Right lobe of liver (tissue), 6 donors: ENCODE measurements around the gene KLHL40. TPM values are rescaled to one million over a fixed set of nuclear protein-coding genes. Genes with fewer than 3 reads are reported as not detected.

Experiments used
- ATAC-seq, 4 donors: fragments of 200-7000 bp; cut with Tn5 transposase; one replicate each; pipeline ENCODE4 v1.9.1; 2020; ENCODE audit warnings: mild to moderate bottlenecking in 4 of 4, moderate library complexity in 4 of 4
- DNase-seq, 3 donors: peaks; one replicate each; pipeline ENCODE4 v3.0.0-alpha.2; 2020
- H3K27ac ChIP-seq, 3 donors: fragments of 200-600 bp; one replicate each; pipeline ENCODE4 v1.8.0; 2022
- H3K27me3 ChIP-seq, 2 donors: fragments of 200-600 bp; one replicate each; pipeline ENCODE4 v1.8.0; 2022
- H3K36me3 ChIP-seq, 4 donors: fragments of 200-600 bp; sonication (generic) in 1 of 4; one replicate each; pipeline versions ENCODE4 v1.5.1 to v1.8.0; 2017 to 2022; ENCODE audit warnings: control low read depth in 1 of 4
- H3K4me1 ChIP-seq, 4 donors: fragments of 200-600 bp; sonication (generic) in 1 of 4; one replicate each; pipeline versions ENCODE4 v1.5.1 to v1.8.0; 2017 to 2022; ENCODE audit warnings: control low read depth in 1 of 4
- H3K4me3 ChIP-seq, 3 donors: fragments of 200-600 bp; one replicate each; pipeline ENCODE4 v1.8.0; 2022
- H3K9me3 ChIP-seq, 4 donors: fragments of 200-600 bp; sonication (generic) in 1 of 4; one replicate each; pipeline versions ENCODE4 v1.5.1 to v1.8.0; 2017 to 2022; ENCODE audit warnings: control low read depth in 1 of 4
- CTCF ChIP-seq, 4 donors: fragments of 200-600 bp in 3 of 4; fragments of 450-650 bp in 1 of 4; IDR thresholded peaks; one replicate each; pipeline versions ENCODE4 v1.5.1 to v1.8.0; 2016 to 2022; ENCODE audit warnings: antibody characterized with exemption in 4 of 4, mild to moderate bottlenecking in 2 of 4
- POLR2A ChIP-seq: fragments of 450-650 bp; IDR thresholded peaks from one replicate; pipeline ENCODE4 v1.6.1; 2017; ENCODE audit warnings: antibody characterized with exemption, mild to moderate bottlenecking
- WGBS: methylation state at CpG from one replicate; pipeline ENCODE4 v1.1.6; 2018; ENCODE audit warnings: low coverage, low lambda C conversion rate; ENCODE audit not compliant: insufficient coverage; ENCODE audit errors: missing lambda C conversion rate; 5-methylcytosine and 5-hydroxymethylcytosine counted together
- intact Hi-C, 2 donors: fragments of 100-400 bp; cut with DNase I; formaldehyde crosslinking; loops; one replicate each; pipeline versions ENCODE4 v1.11.2 to v1.14.1; 2022
- total RNA-seq, 6 experiments: library from RNA; depleted of rRNA in 2 of 6; stranded (reverse); fragments of >200 nt in 2 of 6; fragmentation: NEBNext Ultra II Directional in 3 of 6; extraction: Animal tissue kit (Norgen Biotek cat#: 25700) in 3 of 6; gene quantifications; one replicate each; pipeline versions ENCODE4 v1.1.0 to v1.2.4, GENCODE V29; 2016 to 2023
- donor health status: DM: no; HTN: yes; CAD: no.
- donor health status: DM: no; HTN: no; CAD: no.
- donor health status: DM: no; HTN: no; CAD: no.
- donor health status: DM: no; HTN: yes; CAD: no.
- donor health status: DM: no; HTN: yes; CAD: no.

The KLHL40 gene
- total RNA-seq, 6 experiments from 2014 or later = 0.19 to 0.68 TPM; not detected in 4

GRCh38 chr3:42662037-42662812 lies 23.1 kb upstream of the KLHL40 start:
- Histone ChIP-seq H3K27ac (no peak overlapping the region), H3K9me3 (no peaks in the 10 kb centered on the region), H3K4me1 (no peaks in the 10 kb centered on the region), H3K4me3 (no peak overlapping the region), H3K36me3 (no peaks in the 10 kb centered on the region), H3K27me3 (no peaks in the 10 kb centered on the region)
- intact Hi-C loops = no loop called here
- ATAC-seq (no peak), DNase-seq (no peak)
- no CpG with 5 or more reads among the region's 7 CpGs for WGBS
- TF ChIP-seq POLR2A (no peak), CTCF (IDR thresholded peaks at IDR 0.05) (no peak)

- intact Hi-C loops = no loop called here
- Histone ChIP-seq H3K4me3 (no peak overlapping the region), H3K27me3 (no peaks in the 10 kb centered on the region), H3K27ac (no peak overlapping the region), H3K9me3 (no peaks in the 10 kb centered on the region), H3K4me1 (no peaks in the 10 kb centered on the region), H3K36me3 (no peaks in the 10 kb centered on the region)
- ATAC-seq (no peak), DNase-seq (no peak)
- 95% methylated on average over 6 of the region's 12 CpGs for WGBS
- TF ChIP-seq CTCF (IDR thresholded peaks at IDR 0.05) = no peak
- TF ChIP-seq POLR2A = no peak
Observed at GRCh38 chr3:42662813-42663535, 22.4 kb upstream of the KLHL40 start.

- no peaks in the 10 kb centered on the region for H3K36me3 ChIP-seq
- ATAC-seq (no peak), DNase-seq (no peak)
- intact Hi-C loops = no loop called here
- H3K9me3 ChIP-seq = no peaks in the 10 kb centered on the region
- H3K27ac ChIP-seq = no peak overlapping the region
- WGBS = 89% methylated on average over 7 of the region's 38 CpGs
- no peaks in the 10 kb centered on the region for H3K4me1 ChIP-seq
- no peaks in the 10 kb centered on the region for H3K27me3 ChIP-seq
- no peak for TF ChIP-seq CTCF (IDR thresholded peaks at IDR 0.05)
- TF ChIP-seq POLR2A = no peak
- H3K4me3 ChIP-seq = no peak overlapping the region
Observed at GRCh38 chr3:42663581-42664437, 21.5 kb upstream of the KLHL40 start.

- no peak for ATAC-seq
- Histone ChIP-seq H3K27ac (no peak overlapping the region), H3K27me3 (no peaks in the 10 kb centered on the region), H3K4me3 (no peak overlapping the region), H3K4me1 (no peaks in the 10 kb centered on the region), H3K9me3 (no peaks in the 10 kb centered on the region), H3K36me3 (no peaks in the 10 kb centered on the region)
- 90% methylated on average over 2 of the region's 19 CpGs for WGBS
- no peak for DNase-seq
- intact Hi-C loops = no loop called here
- TF ChIP-seq POLR2A = no peak
Observed at GRCh38 chr3:42664438-42664803, 20.9 kb upstream of the KLHL40 start.
